ENCODE results near the gene MAGEE1.

The MAGEE1 gene, protein sequence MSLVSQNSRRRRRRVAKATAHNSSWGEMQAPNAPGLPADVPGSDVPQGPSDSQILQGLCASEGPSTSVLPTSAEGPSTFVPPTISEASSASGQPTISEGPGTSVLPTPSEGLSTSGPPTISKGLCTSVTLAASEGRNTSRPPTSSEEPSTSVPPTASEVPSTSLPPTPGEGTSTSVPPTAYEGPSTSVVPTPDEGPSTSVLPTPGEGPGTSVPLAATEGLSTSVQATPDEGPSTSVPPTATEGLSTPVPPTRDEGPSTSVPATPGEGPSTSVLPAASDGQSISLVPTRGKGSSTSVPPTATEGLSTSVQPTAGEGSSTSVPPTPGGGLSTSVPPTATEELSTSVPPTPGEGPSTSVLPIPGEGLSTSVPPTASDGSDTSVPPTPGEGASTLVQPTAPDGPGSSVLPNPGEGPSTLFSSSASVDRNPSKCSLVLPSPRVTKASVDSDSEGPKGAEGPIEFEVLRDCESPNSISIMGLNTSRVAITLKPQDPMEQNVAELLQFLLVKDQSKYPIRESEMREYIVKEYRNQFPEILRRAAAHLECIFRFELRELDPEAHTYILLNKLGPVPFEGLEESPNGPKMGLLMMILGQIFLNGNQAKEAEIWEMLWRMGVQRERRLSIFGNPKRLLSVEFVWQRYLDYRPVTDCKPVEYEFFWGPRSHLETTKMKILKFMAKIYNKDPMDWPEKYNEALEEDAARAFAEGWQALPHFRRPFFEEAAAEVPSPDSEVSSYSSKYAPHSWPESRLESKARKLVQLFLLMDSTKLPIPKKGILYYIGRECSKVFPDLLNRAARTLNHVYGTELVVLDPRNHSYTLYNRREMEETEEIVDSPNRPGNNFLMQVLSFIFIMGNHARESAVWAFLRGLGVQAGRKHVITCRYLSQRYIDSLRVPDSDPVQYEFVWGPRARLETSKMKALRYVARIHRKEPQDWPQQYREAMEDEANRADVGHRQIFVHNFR

DNA sequence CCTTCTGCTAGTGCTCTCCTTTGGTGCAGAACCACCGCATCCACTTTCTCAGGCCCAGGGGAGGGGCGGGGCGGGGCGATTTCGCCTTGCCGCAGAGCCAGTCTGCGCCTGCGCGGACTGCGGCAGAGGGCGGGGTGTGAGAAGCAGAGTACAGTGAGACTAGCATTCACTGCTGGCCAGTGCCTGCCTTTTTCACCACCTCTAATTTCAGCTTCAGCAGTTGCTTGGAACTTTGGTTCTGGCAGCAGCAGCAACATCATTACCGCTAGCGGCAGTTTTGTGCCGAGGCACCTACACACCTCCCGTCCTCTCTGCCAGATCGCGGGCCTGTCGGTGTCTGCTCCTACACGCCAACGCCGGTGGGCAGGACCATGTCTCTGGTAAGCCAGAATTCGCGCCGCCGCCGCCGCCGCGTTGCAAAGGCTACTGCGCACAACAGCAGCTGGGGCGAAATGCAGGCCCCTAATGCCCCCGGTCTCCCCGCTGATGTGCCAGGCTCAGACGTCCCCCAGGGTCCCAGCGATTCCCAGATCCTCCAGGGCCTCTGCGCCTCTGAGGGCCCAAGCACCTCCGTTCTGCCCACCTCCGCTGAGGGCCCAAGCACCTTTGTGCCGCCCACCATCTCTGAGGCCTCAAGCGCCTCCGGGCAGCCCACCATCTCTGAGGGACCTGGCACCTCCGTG lies at the start of gene MAGEE1:
TSS of gene MAGEE1 (plus strand) at position 151 of the 683 bp plus-strand sequence. CDS start at position 372, 221 bp downstream.
- POLR2A ChIA-PET: no interaction called here
- CTCF ChIA-PET: no interaction called here

DNA sequence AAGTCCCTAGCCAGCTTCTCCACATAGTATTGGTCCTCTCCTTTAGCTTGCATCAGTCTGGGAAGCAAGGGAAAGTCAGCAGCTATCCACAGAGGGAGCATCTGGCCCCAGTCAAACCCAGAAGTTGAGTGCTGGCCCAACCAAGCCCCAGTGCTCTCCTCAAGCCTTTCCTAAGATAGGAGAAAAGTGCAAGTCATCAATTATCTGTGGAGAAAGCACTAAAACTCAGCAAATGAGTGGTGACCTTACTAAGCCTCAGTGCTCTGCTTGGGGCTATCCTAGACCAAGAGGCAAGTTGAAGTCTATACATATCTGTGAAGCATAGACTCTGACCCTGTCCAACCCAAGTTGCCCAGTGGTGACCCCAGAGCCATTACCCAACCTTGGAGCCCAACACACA lies 28.5 kb upstream of the MAGEE1 start:
- Histone ChIP-seq H3K4me1 (ENCODE audit: control insufficient read depth, insufficient read depth, low read length) (no peaks in the 10 kb centered on the region), H3K4me3 (ENCODE audit: low read depth, low read length) (no peak overlapping the region), H3K36me3 (ENCODE audit: control insufficient read depth in 2 of 2, insufficient read depth in 1 of 2, low read length in 2 of 2) (no peaks in the 10 kb centered on the region), H3K27ac (ENCODE audit: extremely low read depth, low read depth, low read length) (no peak overlapping the region), H3K9me3 (ENCODE audit: control insufficient read depth, insufficient read depth, low read depth, low read length) (no peaks in the 10 kb centered on the region)
- POLR2A ChIA-PET: no interaction called here
- CTCF ChIA-PET: no interaction called here
- TF ChIP-seq ZNF510 (tag by site-specific recombination; IDR thresholded peaks at IDR 0.05; ENCODE audit: insufficient replicate concordance) (no peak), ZNF391 (tag by site-specific recombination; IDR thresholded peaks at IDR 0.05; ENCODE audit: borderline replicate concordance, low read depth) (no peak), MEIS1 (CRISPR knock-in tag; IDR thresholded peaks at IDR 0.05; ENCODE audit: borderline replicate concordance) (no peak), ZNF155 (tag by site-specific recombination; IDR thresholded peaks at IDR 0.05) (no peak), ZNF394 (tag by site-specific recombination; IDR thresholded peaks at IDR 0.05; ENCODE audit: borderline replicate concordance) (no peak), ZNF202 (tag by site-specific recombination; IDR thresholded peaks at IDR 0.05; ENCODE audit: borderline replicate concordance) (no peak), HOXC10 (CRISPR knock-in tag; IDR thresholded peaks at IDR 0.05) (no peak)
- TF ChIP-seq, protein P1, sequence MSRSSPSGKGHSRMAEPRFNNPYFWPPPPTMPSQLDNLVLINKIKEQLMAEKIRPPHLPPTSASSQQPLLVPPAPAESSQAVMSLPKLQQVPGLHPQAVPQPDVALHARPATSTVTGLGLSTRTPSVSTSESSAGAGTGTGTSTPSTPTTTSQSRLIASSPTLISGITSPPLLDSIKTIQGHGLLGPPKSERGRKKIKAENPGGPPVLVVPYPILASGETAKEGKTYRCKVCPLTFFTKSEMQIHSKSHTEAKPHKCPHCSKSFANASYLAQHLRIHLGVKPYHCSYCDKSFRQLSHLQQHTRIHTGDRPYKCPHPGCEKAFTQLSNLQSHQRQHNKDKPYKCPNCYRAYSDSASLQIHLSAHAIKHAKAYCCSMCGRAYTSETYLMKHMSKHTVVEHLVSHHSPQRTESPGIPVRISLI (tag by site-specific recombination; IDR thresholded peaks at IDR 0.05): no peak
- TF ChIP-seq, protein P2, sequence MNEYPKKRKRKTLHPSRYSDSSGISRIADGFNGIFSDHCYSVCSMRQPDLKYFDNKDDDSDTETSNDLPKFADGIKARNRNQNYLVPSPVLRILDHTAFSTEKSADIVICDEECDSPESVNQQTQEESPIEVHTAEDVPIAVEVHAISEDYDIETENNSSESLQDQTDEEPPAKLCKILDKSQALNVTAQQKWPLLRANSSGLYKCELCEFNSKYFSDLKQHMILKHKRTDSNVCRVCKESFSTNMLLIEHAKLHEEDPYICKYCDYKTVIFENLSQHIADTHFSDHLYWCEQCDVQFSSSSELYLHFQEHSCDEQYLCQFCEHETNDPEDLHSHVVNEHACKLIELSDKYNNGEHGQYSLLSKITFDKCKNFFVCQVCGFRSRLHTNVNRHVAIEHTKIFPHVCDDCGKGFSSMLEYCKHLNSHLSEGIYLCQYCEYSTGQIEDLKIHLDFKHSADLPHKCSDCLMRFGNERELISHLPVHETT (tag by site-specific recombination; IDR thresholded peaks at IDR 0.05): no peak

More for the DNA sequence above, at the start of gene MAGEE1:
- Histone ChIP-seq H3K36me3 (ENCODE audit: control insufficient read depth in 2 of 2, insufficient read depth in 1 of 2, low read length in 2 of 2) (no peaks in the 10 kb centered on the region), H3K27ac (ENCODE audit: extremely low read depth, low read depth, low read length) (no peak within 1 kb of the TSS), H3K4me1 (ENCODE audit: control insufficient read depth, insufficient read depth, low read length) (no peaks in the 10 kb centered on the region), H3K9me3 (ENCODE audit: control insufficient read depth, insufficient read depth, low read depth, low read length) (no peaks in the 10 kb centered on the region; the same call in 1 of the 2 replicates), H3K4me3 (ENCODE audit: low read depth, low read length) (peak within 1 kb of the TSS; percentile 41)
- peak; percentile 88 for TF ChIP-seq ZNF335 (tag by site-specific recombination; conservative IDR thresholded peaks at IDR 0.05)
- TF ChIP-seq ZNF302 (tag by site-specific recombination; IDR thresholded peaks at IDR 0.05; ENCODE audit: low read depth): no peak
- TF ChIP-seq, protein P3, sequence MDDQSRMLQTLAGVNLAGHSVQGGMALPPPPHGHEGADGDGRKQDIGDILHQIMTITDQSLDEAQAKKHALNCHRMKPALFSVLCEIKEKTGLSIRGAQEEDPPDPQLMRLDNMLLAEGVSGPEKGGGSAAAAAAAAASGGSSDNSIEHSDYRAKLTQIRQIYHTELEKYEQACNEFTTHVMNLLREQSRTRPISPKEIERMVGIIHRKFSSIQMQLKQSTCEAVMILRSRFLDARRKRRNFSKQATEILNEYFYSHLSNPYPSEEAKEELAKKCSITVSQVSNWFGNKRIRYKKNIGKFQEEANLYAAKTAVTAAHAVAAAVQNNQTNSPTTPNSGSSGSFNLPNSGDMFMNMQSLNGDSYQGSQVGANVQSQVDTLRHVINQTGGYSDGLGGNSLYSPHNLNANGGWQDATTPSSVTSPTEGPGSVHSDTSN (CRISPR knock-in tag; IDR thresholded peaks at IDR 0.05): 0 out of 2 replicates have a peak, but pooled peaks have one; percentile 41
- TF ChIP-seq, protein P4, sequence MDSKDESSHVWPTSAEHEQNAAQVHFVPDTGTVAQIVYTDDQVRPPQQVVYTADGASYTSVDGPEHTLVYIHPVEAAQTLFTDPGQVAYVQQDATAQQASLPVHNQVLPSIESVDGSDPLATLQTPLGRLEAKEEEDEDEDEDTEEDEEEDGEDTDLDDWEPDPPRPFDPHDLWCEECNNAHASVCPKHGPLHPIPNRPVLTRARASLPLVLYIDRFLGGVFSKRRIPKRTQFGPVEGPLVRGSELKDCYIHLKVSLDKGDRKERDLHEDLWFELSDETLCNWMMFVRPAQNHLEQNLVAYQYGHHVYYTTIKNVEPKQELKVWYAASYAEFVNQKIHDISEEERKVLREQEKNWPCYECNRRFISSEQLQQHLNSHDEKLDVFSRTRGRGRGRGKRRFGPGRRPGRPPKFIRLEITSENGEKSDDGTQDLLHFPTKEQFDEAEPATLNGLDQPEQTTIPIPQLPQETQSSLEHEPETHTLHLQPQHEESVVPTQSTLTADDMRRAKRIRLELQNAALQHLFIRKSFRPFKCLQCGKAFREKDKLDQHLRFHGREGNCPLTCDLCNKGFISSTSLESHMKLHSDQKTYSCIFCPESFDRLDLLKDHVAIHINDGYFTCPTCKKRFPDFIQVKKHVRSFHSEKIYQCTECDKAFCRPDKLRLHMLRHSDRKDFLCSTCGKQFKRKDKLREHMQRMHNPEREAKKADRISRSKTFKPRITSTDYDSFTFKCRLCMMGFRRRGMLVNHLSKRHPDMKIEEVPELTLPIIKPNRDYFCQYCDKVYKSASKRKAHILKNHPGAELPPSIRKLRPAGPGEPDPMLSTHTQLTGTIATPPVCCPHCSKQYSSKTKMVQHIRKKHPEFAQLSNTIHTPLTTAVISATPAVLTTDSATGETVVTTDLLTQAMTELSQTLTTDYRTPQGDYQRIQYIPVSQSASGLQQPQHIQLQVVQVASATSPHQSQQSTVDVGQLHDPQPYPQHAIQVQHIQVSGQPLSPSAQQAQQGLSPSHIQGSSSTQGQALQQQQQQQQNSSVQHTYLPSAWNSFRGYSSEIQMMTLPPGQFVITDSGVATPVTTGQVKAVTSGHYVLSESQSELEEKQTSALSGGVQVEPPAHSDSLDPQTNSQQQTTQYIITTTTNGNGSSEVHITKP (tag by site-specific recombination; IDR thresholded peaks at IDR 0.05): peak; percentile 70
